Dedifferentiated amniotic fluid mesenchymal stem cell (primary cell): ENCODE results near the gene OXT.
"Not testable (repeated sequence)": the region's sequence is repeated elsewhere in the genome, so short reads cannot be mapped to it uniquely, and the experiment has no call there.

ENCODE experiments used
- DNase-seq: peaks from one replicate; pipeline ENCODE4 v3.0.0-alpha.2; 2016; ENCODE audit errors: extremely low spot score

Gene OXT

DNA sequence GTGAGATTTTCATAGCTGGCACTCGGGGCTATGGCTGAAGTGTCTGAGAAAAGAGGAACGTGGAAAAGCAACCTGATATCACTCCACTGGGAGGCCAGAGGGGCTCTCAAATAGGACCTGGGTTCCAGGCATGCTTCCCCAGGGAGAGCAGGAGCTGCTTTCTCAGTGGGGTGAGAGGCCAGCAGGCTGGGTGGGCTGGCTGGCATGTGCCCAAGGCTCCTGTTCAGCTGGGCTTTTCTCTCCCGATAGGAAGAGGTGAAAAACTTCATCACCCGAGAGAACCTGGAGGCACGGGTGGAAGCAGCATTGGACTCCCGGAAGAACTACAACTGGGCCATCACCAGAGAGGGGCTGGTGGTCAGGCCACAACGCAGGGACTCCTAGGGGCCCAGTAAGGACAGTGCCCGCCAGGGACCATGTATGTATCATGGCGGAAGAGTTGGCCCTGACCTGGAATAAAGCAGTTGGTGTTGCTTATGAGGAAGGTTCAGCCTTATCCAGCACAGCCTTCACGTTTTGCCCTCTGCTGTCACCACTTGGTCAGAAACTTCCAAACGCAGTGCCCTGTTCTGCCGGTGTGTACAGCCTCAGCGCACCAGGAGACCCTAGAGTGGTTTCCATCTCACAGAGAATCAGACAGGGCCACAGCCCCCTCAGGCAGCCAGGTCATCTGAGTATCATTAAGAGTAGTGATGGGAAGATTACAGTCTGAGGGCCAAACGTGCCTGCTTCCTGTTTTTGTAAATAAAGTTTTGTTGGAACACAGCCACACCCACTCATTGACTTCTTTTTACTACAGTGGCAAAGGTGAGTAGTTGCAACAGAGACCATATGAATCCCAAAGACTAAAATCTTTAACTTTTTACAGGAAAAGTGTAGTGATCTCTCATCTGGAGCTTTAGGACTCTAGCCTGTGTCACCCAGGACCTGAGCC lies 23.7 kb upstream of the OXT start:
- no peak for DNase-seq

DNA sequence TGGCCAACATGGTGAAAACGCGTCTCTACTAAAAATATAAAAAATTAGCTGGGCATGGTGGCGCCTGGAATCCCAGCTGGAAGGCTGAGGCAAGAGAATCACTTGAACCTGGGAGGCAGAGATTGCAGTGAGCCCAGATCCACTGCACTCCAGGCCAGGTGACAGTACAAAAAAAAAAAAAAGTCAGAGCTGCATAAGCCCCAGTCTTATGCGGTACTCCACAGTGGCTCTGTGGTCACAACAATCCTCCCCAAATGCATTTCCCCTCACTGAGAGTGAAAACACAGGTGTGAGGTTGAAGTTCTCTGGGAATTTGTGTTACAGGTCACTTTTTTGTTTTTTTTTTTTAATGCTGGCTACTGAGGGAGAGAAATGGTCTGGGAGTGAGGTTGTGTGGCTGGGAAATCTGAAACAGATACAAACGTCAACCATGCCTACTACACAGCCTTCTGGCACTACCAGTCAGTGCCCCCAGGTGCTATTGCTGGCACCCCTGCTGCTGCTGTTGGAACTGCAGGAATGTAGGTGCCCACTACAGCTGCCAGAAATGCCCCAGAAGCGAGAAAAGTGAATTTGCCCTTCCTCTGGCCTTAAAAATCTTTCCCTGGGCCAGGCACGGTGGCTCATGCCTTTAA lies 19.9 kb upstream of the OXT start:
- no peak for DNase-seq

DNA sequence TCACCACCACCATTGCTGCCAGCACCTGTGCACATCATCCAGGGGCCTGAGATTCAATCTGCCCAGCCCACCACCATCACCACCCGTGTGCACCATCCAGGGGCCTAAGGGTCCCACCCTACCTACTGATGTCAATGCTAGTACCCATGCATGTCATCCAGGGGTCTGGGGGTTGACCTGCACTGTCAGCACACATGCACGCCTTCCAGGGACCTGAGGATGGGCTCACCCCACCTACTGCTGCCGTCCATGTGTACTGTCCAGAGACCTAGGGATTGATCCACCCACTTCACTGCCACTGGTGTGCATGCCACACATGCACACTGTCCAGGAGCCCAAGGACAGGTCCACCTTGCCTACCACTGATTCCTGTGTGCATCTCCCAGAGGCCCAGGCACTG lies 11.9 kb upstream of the OXT start:
- DNase-seq: no peak

DNA sequence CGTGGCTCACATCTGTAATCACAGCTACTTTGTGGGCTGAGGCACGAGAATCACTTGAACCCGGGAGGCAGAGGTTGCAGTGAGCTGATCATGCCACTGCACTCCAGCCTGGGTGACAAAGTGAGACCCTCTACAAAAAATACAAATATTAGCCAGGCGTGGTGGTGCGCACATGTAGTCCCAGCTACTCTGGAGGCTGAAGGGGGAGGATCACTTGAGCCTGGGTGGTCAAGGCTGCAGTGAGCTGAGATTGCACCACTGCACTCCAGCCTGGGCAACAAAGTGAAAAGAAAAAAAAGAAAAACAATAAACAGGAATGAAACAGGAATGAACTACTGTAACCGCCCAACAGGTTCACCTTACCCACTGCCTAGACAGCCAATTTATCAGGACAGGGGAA lies 7.3 kb upstream of the OXT start:
- not testable (repeated sequence) for DNase-seq

DNA sequence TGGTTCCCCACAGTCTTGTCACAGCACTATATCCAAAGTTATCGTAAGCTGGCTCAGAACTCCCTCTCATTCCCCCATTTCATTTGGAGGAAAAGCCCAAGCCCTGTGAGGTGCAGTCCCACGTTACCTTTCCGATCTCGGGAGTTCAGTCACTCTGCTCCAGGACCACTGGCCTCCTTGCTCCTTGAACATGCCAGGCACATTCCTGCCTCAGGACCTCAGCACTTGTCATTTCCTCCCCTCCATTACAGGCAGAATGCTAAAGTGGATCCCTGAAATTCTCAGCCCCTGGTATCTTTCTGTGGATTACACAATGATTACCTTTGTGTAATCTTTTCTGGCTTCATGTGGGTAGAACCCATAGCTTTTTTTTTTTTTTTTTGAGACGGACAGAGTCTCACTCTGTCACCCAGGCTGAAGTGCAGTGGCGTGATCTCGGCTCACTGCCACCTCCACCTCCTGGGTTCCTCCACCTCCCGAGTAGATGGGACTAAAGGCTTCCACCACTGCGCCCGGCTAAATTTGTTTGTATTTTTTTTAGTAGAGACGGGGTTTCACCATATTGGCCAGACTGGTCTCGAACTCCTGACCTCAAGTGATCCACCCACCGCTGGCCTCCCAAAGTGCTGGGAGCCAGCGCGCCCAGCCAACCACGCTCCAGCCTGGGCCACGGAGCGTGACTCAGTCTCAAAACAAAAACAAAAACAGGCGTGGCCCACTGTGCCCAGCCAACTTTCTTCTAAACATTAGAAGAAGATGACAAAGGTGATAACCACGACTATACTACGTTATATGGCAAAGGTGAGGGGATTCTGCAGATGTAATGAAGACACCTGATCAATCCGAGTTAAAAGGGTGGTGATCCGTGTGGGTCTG lies 4.0 kb upstream of the OXT start:
- DNase-seq: no peak

DNA sequence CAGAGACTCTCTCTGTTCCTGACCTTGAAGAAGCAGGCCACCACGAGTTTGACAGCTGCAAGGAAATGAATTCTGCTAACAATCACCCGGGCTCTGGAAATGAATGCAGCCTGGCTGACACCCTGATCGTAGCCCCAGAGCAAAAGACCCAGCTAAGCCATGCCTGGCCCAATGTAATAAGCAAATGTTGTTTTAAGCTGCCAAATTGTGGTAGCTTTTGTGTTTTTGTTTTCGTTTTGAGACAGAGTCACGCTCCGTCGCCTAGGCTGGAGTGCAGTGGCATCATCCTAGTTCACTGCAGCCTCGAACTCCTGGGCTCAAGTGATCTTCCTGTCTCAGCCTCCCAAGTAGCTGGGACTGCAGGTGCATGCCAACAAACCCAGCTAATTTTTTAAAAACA lies 3.3 kb upstream of the OXT start:
- no peak for DNase-seq

DNA sequence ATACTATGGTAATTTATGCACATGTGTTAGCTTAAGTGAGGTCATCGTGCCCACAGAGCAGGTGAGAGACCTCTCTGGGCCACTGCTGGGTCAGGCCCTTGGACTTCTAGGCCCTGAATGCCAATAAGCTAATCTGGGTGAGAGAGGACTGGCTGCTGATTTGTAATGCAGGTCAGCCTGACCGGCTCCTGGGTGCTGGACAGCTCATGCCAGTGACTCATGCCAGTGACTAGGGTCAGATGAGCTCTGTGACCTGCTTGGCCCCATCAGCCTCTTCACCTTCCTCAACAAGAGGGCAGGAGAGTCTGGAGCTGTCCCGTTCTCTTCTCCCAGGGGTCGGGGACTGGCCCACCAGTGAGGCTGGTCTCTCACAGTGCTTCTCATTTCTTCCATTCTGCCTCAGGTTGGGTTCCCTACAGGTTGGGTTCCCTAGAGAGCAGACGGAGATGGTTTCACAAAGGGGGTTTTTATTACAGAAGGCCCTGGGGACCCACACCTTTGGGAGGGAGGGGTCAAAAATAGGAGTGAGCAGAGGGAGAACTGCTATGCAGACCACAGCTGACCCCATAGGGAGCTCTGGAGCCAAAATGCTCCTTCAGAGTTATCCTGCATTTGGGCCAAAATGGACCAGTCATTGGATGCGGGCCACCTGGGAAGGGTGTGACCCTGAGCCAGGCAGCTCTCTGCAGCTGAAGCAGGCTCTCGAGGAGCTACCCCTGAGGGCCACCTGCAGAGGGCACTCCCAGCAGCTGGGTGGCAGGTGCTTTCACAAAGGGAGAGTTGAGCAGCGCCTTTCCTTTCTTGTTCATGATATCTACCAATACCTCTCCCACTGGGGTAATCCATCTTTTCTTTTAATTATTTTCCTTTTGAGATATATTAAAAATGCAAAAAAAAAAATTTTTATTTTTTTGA lies 2.2 kb upstream of the OXT start:
- DNase-seq: no peak

DNA sequence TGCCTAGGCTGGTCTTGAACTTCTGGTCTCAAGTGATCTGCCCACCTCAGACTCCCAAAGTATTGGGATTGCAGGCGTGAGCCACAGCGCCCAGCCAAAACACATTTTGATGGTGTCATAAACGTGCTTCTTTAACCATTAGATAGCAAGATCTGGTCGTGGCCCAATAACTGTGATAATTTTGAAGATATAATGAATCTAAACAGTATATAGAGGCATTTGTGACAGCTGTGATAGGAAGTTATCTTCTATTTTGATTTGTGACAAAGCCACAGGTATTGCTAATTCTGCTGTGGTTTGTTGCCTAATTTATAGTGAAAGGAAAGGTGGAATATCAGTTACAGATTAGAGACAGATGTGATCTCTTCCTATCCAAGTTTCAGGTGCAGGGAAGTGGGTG lies 695 bp upstream of the OXT start:
- DNase-seq: no peak

DNA sequence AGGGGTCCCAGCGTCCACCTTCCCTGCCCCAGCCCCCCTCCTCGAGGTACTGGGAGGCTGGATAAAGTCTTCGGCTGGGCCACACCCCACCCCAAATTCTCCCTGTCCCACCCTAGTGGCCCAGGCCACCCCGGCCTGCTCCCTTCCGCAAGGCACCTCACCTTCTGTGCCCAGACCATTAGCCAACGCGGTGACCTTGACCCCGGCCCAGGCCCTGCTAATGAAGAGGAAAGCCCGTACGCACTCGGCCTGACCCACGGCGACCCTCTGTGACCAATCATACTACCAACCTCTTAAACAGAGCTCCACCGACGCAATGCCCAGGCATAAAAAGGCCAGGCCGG lies 182 bp upstream of the OXT start:
- no peak for DNase-seq

DNA sequence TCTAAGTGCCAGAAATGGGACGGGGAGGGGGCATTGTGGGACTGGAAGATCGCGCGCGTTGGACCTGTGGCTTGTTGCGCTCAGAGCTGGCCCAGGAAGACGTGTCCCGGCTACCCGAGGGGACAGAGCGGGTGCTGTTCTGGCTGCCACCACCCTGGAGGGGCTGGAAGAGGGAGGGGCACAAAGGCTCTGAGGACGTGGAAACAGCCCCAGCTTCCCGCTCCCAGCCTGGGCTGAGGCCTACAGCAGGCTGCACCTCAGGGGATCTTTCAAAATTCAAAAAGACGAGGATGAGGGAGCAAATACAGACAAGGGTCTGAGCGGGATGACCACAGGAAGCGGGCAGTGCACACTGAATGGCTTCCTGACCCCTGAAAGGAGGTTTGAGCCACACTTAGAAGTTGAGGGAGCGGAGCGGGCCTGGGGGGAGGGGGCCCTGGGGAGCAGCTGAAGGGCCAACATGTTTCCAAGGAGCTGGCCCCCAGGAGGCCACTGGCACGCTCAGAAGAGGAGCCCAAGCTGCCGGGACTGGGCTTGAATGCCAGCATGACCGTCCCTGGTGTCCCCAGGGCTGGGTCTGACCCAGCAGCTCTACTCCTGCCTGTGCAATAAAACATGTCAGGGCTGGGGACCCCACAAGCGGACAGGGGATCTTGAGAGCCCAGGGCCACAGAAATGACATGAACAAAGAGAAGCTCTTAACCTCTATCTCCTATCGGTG lies 1.3 kb downstream of the OXT start:
- DNase-seq: no peak

DNA sequence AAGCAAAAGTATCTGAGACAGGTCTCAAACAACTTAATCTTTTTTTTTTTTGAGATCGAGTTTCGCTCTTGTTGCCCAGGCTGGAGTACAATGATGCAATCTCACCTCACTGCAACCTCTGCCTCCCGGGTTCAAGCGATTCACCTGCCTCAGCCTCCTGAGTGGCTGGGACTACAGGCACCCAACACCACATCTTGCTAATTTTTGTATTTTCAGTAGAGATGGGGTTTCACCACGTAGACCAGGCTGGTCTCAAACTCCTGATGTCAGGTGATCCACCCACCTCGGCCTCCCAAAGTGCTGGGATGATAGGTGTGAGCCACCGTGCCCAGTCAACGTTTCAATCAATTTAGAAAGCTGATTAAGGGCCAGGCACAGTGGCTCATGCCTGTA lies 1.8 kb downstream of the OXT start:
- DNase-seq: not testable (repeated sequence)

DNA sequence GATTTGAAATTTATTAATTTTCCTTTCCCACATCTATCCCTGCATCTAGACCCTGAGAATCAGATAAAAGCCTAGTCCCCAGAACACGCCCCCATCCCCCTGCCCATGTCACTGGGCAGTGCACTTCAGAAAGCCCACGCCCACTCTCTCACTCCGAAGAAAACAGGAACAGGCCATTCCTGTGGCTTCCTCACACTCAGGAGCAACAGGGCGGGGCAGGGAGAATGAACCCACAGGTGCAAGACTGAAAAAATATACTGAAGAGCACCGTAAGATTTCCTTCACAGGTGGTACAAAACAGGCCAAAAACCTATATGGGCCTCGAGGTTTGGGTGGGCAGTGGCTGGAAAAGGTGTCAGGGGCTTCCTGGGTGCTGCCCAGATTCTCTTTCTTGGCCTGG lies 3.4 kb downstream of the OXT start:
- no peak for DNase-seq

DNA sequence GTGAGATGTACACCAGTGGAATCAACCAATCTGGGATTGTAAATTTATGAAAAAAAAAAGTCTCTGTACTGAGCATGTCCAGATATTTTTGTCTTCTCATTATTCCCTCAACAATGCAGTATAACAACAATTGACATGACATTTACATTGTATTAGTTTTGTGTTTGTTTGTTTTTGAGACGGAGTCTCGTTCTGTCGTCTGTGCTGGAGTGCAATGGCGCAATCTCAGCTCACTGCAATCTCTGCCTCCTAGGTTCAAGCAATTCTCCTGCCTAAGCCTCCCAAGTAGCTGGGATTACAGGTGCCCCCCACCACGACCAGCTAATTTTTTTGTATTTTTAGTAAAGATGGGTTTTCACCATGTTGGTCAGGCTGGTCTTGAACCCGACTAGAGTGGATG lies 3.9 kb downstream of the OXT start:
- DNase-seq: not testable (repeated sequence)

DNA sequence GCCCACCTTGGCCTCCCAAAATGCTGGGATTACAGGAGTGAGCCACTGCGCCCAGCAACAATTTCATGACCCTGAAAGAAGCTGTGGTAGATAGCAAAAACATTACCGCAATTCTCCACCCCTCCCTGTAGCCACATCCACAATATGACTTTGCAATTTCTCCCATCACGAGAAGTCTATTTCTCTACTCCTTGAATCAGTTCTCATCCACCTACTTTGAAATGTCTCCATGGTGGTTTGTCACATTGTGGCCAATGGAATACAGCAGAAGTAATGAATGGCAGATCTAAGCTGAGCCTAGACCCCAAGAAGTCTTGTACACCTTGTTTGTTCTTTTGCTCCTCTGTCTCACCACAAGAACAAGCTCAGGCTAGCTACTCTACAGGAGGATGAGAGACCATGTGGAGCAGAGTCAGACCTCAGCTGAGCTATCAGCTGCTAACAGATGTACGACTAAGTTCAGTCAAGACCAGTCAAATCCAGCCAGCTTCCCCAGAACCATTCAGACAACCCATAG lies 6.3 kb downstream of the OXT start:
- DNase-seq: no peak

DNA sequence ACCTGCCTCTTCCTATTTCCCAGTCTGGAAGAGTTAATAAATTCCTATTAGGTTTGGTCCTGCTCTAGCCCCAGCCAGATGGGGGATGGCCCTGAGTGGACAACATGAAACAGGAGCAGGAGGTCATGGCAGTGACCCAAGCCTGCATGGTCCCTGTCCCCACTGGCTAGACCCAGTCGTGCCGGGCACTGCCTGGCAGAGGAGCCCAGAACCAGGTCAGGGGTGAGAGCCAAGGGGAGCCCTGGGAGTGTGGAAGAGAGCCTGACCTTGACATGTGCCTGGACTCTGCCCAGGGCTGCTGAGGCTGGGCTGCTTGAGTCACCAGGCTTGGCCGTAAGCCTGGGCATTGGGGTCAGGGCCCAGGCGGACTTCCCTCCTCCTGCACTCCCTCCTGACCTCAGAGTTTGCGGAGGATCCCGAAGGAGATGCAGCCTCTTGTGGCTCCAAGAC lies 9.5 kb downstream of the OXT start:
- DNase-seq: no peak

DNA sequence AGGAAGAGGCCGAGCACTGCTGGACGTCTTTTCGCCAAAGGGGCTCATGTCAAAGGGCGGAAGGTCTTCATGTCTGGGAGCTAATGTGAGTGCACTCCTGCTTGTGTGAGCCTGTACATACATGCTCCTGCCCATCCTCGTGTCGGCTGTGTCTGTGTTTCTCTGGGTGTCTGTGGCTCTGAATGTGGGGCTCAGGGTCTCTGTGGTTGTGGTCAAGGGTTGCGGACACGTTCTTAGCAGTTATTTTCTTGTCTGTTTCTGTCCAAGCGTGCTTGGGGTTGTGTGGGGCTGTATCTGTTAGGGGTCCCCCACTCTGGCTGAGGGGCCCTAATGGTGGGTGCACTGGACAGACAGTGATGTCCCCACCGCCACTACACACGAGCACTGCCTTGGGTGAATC lies 10.2 kb downstream of the OXT start:
- DNase-seq: no peak

DNA sequence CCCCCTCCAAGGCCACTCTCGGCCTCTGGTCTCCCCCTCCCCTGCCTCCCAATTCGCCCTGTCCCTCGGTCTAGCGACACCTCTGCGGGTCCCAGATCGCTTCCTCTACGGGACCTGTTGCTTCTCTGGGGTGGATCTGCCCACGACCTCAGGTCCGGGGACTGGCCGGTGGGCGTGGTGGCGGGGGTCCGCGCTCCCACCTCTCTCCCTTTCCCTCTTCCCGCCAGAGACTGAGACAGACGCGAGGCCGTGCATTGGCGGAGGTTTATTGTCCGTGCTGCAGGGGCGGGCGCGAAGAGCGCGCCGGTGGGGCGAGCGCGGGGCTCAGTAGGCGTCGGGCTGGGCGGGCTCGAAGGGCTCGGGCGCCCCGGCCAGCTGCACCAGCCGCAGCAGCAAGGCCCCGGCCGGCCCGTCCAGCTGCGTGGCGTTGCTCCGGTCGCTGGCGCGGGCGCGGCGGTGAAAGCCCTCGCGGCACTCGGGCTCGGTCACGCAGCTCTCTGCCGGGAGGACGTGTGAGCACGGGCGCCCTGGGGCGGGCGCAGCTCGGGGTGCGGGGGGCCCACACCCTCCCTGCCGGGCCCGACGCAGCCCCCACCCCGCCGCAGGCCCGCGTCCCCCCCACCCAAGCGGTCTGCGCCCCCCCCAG lies 11.0 kb downstream of the OXT start:
- DNase-seq: no peak

DNA sequence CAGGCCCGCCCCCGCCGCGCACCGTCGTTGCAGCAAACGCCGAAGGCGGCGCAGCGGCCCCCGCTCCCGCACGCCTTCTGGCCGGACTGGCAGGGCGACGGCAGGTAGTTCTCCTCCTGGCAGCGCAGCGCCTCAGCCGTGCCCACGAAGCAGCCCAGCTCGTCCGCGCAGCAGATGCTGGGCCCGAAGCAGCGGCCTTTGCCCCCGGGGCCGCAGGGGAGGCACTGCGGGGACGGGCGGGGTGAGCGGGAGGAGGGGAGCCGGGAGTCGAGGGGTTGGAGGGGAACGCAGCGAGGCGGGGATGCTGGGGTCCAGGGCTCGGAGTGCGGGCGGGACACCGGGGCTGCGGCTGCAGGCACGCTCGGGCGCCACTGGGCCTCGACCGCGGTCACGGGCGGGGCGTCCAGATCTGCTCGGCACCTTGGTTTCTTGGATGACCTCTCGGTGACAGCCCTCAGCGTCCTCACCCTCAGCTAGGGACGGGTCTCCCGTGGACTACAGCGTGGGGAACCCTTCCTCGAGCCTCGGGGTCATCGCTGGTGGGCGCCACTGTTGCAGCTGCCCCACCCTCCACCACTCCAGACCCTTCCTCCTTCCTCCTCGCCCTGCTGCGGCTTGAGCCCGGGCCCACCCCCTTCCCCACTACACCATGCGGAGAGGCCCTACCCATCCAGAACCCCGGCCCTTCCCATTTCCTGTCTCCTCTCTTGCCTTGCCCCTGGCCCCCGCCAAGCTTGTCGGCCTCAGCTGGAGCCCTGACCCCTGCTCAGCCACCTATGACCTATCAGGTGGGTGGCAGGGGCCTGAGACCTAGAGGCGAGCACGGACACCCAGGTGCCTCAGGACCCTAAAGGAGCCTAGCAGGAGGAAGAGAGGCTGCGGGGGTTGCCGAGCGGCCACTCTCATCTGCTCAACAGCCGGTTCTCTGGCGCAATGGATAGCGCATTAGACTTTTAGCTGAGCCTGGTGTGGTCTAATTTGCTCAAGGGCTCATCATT lies 11.8 kb downstream of the OXT start:
- no peak for DNase-seq
